GM13977 (cell line): ENCODE measurements around the gene RBSN.

Experiments
- DNase-seq: peaks from one replicate; pipeline ENCODE4 v3.0.0; 2012; ENCODE audit warnings: low spot score
- in situ Hi-C: fragments of 300-500 bp; cut with MboI; formaldehyde crosslinking; loops from one replicate; pipeline ENCODE4 v1.12.0; 2022; ENCODE audit warnings: low sequenced_read_pairs, low pct_unique_long_range_greater_than_20kb, mixed read lengths, inconsistent platforms; ENCODE audit not compliant: unreplicated experiment
- TF ChIP-seq, protein P1 (sequence below): IDR thresholded peaks from 2 replicates; pipeline ENCODE4 v1.5.1; 2012; ENCODE audit warnings: mild to moderate bottlenecking, control low read depth; ENCODE audit not compliant: insufficient read depth; ENCODE audit errors: extremely low read depth, missing control alignments

RBSN gene

DNA sequence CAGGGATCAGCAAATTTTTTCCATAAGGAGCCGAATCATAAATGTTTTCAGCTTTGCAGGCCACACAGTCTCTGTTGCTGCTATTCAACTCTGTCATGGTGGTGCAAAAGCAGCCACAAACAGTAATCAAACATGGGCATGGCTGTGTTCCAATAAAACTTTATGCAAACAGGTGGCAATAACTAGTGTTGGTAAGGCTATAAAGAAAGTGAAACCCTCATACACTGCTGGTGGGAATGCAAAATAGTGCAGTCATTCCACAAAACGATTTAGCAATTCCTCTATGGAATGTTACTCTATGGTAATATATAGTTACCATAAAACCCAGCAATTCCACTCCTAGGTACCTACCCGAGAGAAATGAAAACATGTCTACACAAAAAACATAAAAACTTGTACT is 19.9 kb downstream of the RBSN start:
- in situ Hi-C loops, result no loop called here
- no peak for DNase-seq

DNA sequence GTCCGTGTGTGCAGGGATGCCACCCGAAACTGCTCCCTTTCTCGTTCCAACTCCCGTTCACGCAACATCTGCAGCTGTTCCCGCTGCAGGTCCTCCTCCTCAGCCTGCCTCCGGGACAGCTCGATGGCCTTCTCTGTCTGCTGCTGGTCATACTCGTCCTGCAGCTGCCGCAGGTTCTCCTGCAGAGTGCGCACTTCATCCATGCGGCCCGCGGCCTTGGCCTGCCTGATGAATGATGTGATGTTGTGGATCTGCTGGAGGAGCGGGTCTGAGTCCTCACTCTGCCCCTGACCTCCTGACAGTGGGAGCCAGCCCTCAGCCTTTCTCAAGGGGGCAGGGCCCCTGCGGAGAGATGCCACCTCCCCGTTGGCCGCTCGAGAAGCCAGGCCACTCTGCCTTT is 24.4 kb downstream of the RBSN start:
- in situ Hi-C loops, result no loop called here
- TF ChIP-seq, protein P1, sequence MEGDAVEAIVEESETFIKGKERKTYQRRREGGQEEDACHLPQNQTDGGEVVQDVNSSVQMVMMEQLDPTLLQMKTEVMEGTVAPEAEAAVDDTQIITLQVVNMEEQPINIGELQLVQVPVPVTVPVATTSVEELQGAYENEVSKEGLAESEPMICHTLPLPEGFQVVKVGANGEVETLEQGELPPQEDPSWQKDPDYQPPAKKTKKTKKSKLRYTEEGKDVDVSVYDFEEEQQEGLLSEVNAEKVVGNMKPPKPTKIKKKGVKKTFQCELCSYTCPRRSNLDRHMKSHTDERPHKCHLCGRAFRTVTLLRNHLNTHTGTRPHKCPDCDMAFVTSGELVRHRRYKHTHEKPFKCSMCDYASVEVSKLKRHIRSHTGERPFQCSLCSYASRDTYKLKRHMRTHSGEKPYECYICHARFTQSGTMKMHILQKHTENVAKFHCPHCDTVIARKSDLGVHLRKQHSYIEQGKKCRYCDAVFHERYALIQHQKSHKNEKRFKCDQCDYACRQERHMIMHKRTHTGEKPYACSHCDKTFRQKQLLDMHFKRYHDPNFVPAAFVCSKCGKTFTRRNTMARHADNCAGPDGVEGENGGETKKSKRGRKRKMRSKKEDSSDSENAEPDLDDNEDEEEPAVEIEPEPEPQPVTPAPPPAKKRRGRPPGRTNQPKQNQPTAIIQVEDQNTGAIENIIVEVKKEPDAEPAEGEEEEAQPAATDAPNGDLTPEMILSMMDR, result no peak
- DNase-seq, result no peak

More for the DNA sequence above, 19.9 kb downstream of the RBSN start:
- TF ChIP-seq, protein P1, result no peak

DNA sequence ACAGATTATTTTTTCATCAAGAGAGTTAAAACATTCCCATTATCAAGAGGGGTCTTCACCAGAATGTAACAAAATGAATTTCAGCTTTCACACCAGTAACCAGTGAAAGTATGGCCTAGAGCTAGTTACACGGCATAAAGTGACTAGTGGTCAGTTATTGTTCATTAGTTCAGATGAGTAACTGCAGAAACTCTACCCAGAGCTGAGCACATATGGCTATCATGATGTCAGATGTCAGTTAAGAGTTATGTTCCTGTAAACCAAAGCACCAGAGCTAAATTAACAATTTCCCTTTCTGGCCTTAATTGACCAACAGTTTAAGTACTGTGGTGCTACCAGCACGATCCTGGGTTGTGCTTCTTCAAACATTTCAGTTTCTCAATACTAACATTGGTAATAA is 27.2 kb downstream of the RBSN start:
- no peak for DNase-seq
- TF ChIP-seq, protein P1, result no peak
- in situ Hi-C loops, result no loop called here

DNA sequence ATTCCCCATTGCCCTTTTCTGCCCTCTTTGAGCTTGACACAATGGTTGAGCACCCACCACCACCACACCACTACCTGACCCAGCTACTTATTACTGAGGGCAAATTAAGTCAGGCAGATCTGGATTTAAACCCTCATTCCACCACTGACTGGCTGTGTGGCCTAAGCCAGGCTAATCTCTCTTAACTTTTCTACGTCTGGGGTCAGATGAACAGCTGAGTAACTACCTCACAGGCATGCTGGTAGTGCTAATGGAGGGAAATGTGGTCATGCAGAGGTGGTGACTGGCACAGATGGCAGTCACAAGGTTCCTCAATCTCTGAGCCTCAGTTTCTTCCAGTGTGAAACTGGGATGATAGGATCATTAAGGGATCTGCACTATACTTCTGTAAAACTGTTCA is 29.5 kb downstream of the RBSN start:
- in situ Hi-C loops, result no loop called here
- no peak for DNase-seq
- TF ChIP-seq, protein P1, result no peak

DNA sequence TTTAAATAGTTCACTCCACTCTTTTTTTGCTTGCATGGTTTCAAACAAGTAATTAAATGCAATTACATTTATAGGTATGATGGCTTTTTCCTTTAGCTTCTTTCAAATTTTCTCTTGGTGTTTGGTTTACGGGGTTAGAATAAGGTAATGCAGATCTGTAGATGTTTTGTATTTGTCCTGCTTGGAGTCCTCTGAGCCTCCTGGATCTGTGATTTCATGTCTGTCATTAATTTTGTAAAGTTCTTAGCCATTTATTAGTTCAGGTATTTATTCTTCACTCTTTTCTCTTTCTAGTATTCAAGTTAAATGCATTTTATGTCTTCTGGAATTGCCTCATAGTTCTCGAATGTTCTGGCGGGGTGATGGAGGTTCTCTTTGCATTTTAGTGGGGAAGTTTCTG is 32.5 kb downstream of the RBSN start:
- TF ChIP-seq, protein P1, result no peak
- no peak for DNase-seq
- in situ Hi-C loops, result no loop called here

DNA sequence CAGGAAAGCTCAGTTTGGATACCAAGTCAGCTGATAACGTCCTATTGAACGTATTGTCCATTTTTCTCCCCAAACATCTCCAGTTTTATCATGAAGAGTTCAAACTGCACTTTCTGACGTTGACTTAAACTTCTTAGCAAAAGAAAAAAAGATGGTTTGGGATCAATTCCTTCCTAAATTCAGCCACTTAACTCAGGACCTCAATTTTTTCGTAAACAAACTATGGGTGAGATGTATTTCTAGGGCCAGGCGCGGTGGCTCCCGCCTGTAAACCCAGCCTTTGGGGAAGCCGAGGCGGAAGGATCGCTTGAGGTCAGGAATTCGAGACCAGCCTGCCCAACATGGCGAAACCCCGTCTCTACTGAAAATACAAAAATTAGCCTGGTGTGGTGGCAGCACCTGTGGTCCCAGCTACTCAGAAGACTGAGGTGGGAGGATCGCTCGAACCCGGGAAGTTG is 33.4 kb downstream of the RBSN start:
- in situ Hi-C loops, result no loop called here
- TF ChIP-seq, protein P1, result no peak
- no peak for DNase-seq
